Spleen (tissue), 11 donors: ENCODE measurements around the gene LMOD3. TPM values are rescaled to one million over a fixed set of nuclear protein-coding genes. Genes with fewer than 3 reads are reported as not detected.

Experiments
- DNase-seq: peaks from one replicate; pipeline ENCODE4 v3.0.0-alpha.2; 2020
- H3K27ac ChIP-seq, 8 donors: fragments of 200-600 bp; sonication (generic) in 7 of 8; 1 replicate in 4 of 8; 2 replicates in 4 of 8; pipeline versions ENCODE4 v1.5.0 to v1.8.0; 2016 to 2021; ENCODE audit warnings: inconsistent platforms in 4 of 8, mild to moderate bottlenecking in 4 of 8, moderate library complexity in 1 of 8
- H3K27me3 ChIP-seq, 7 donors: fragments of 200-600 bp; sonication (generic) in 6 of 7; replicated peaks in 1 of 7; 1 replicate in 4 of 7; 2 replicates in 3 of 7; pipeline versions ENCODE4 v1.5.0 to v1.8.0; 2016 to 2021; ENCODE audit warnings: inconsistent platforms in 3 of 7, mild to moderate bottlenecking in 1 of 7
- H3K36me3 ChIP-seq, 6 donors: fragments of 200-600 bp; sonication (generic) in 5 of 6; 1 replicate in 4 of 6; 2 replicates in 2 of 6; pipeline versions ENCODE4 v1.5.0 to v1.8.0; 2016 to 2021; ENCODE audit warnings: inconsistent platforms in 2 of 6
- H3K4me1 ChIP-seq, 6 donors: fragments of 200-600 bp; sonication (generic) in 5 of 6; 1 replicate in 3 of 6; 2 replicates in 3 of 6; pipeline versions ENCODE4 v1.5.0 to v1.8.0; 2016 to 2021; ENCODE audit warnings: inconsistent platforms in 3 of 6
- H3K4me3 ChIP-seq, 8 donors: fragments of 200-600 bp; sonication (generic) in 7 of 8; 1 replicate in 4 of 8; 2 replicates in 4 of 8; pipeline versions ENCODE4 v1.5.0 to v1.8.0; 2016 to 2021; ENCODE audit warnings: inconsistent platforms in 4 of 8, mild to moderate bottlenecking in 4 of 8, moderate library complexity in 2 of 8
- H3K9me3 ChIP-seq, 8 donors: fragments of 200-600 bp; sonication (generic) in 7 of 8; 1 replicate in 4 of 8; 2 replicates in 4 of 8; pipeline versions ENCODE4 v1.5.0 to v1.8.0; 2016 to 2021; ENCODE audit warnings: inconsistent platforms in 4 of 8
- CTCF ChIP-seq, 11 experiments: fragments of 200-600 bp in 7 of 11; fragments of 450-650 bp in 4 of 11; sonication (generic) in 4 of 11; IDR thresholded peaks in 8 of 11; conservative IDR thresholded peaks in 3 of 11; 1 replicate in 7 of 11; 2 replicates in 4 of 11; pipeline versions ENCODE4 v1.4.0 to v1.8.0; 2016 to 2021; ENCODE audit warnings: antibody characterized with exemption in 11 of 11, inconsistent platforms in 4 of 11, mild to moderate bottlenecking in 1 of 11
- POLR2A ChIP-seq, 3 donors: fragments of 450-650 bp; IDR thresholded peaks; one replicate each; pipeline ENCODE4 v1.5.1; 2017; ENCODE audit warnings: antibody characterized with exemption in 3 of 3, mild to moderate bottlenecking in 1 of 3
- POLR2AphosphoS5 ChIP-seq, 3 donors: sonication (generic); formaldehyde crosslinking; IDR thresholded peaks; one replicate each; pipeline ENCODE4 v1.5.1; 2017; ENCODE audit warnings: antibody characterized with exemption in 3 of 3
- WGBS, 5 donors: extraction: QIAGEN DNeasy Blood & Tissue Kit in 3 of 5; methylation state at CpG; one replicate each; pipeline versions ENCODE4 v1.1.5 to v1.1.7; 2013 to 2018; 5-methylcytosine and 5-hydroxymethylcytosine counted together
- intact Hi-C: fragments of 100-400 bp; cut with DNase I; formaldehyde crosslinking; loops from one replicate; pipeline ENCODE4 v1.15.0; 2023; ENCODE audit warnings: low total_unique reads
- polyA plus RNA-seq, 3 donors: library from polyadenylated mRNA; stranded (reverse); fragments of 200-250 nt; gene quantifications; one replicate each; pipeline ENCODE4 v1.2.1, GENCODE V29; 2013
- total RNA-seq, 7 donors: library from RNA; depleted of rRNA in 3 of 7; stranded (reverse); fragments of >200 nt in 3 of 7; fragmentation: NEBNext Ultra II Directional in 4 of 7; extraction: Animal tissue kit (Norgen Biotek cat#: 25700) in 4 of 7; gene quantifications; one replicate each; pipeline versions ENCODE4 v1.1.0 to v1.2.1, GENCODE V29; 2016 to 2021
- donor health status: healthy with polysubstance abuse.
- donor health status: DM: no; HTN: no; CAD: no; lungs with moderate emphysema.
- donor health status: DM: no; HTN: no; CAD: no.
- donor health status: Bipolar disorder and iron deficiency.
- donor health status: healthy.
- donor health status: DM: no; HTN: no; CAD: no.
- donor health status: DM: yes; HTN: yes; CAD: no.

Gene LMOD3
- total and polyA plus RNA-seq, 10 donors: 0.10 to 1.2 (median 0.22) TPM; not detected in 1

- DNase-seq: no peak
- WGBS, 5 donors: 22 to 39% (median 28%) methylated on average over 3 of the region's 3 CpGs
- Histone ChIP-seq H3K36me3 (peaks cover 0 to 63% (median 48%) of the 10 kb centered on the region in 6 donors), H3K27ac (peak overlapping the region in 4 of 8 donors; percentile 13 to 49 (median 32)), H3K9me3 (no peaks in the 10 kb centered on the region), H3K4me1 (peaks cover 0 to 57% (median 23%) of the 10 kb centered on the region in 6 donors), H3K4me3 (no peak overlapping the region), H3K27me3 (no peaks in the 10 kb centered on the region)
- TF ChIP-seq POLR2A (IDR thresholded peaks at IDR 0.05) (no peak), CTCF (IDR thresholded peaks at IDR 0.05 in 8 of 11, conservative IDR thresholded peaks at IDR 0.05 in 3 of 11) (no peak), POLR2AphosphoS5 (IDR thresholded peaks at IDR 0.05) (no peak)
- intact Hi-C loops: no loop called here
Measured at GRCh38 chr3:69105320-69105719, 17.1 kb downstream of the LMOD3 start.

- no peak for DNase-seq
- Histone ChIP-seq H3K4me1 (peaks cover 0 to 64% (median 27%) of the 10 kb centered on the region in 6 donors), H3K4me3 (no peak overlapping the region), H3K27me3 (no peaks in the 10 kb centered on the region), H3K27ac (peak overlapping the region in 4 of 8 donors; percentile 13 to 49 (median 32)), H3K36me3 (peaks cover 0 to 71% (median 52%) of the 10 kb centered on the region in 6 donors), H3K9me3 (no peaks in the 10 kb centered on the region)
- 67 to 85% (median 70%) methylated on average over 8 of the region's 8 CpGs for WGBS, 5 donors
- no peak for TF ChIP-seq POLR2AphosphoS5 (IDR thresholded peaks at IDR 0.05)
- no peak for TF ChIP-seq POLR2A (IDR thresholded peaks at IDR 0.05)
- TF ChIP-seq CTCF (IDR thresholded peaks at IDR 0.05 in 8 of 11, conservative IDR thresholded peaks at IDR 0.05 in 3 of 11): no peak
- intact Hi-C loops: no loop called here
Measured at GRCh38 chr3:69104586-69104985, 17.8 kb downstream of the LMOD3 start.

- Histone ChIP-seq H3K27ac (peak overlapping the region in 1 of 8 donors; percentile 5), H3K36me3 (peaks cover 0 to 78% (median 53%) of the 10 kb centered on the region in 6 donors)
Measured at GRCh38 chr3:69103123-69103522, 19.3 kb downstream of the LMOD3 start.

GRCh38 chr3:69102384-69102783 lies 20.0 kb downstream of the LMOD3 start:
- no peak overlapping the region for H3K4me3 ChIP-seq
- no peak for DNase-seq
- TF ChIP-seq POLR2AphosphoS5 (IDR thresholded peaks at IDR 0.05): no peak
- H3K27me3 ChIP-seq: no peaks in the 10 kb centered on the region
- peaks cover 0 to 85% (median 42%) of the 10 kb centered on the region in 6 donors for H3K4me1 ChIP-seq
- H3K36me3 ChIP-seq: peaks cover 0 to 86% (median 53%) of the 10 kb centered on the region in 6 donors
- H3K27ac ChIP-seq: peak overlapping the region in 1 of 8 donors; percentile 5
- intact Hi-C loops: no loop called here
- no peaks in the 10 kb centered on the region for H3K9me3 ChIP-seq
- WGBS, 5 donors: 90 to 98% (median 96%) methylated on average over 4 of the region's 4 CpGs

More at GRCh38 chr3:69103123-69103522, 19.3 kb downstream of the LMOD3 start:
- Histone ChIP-seq H3K9me3 (no peaks in the 10 kb centered on the region), H3K4me1 (peaks cover 0 to 77% (median 35%) of the 10 kb centered on the region in 6 donors), H3K27me3 (no peaks in the 10 kb centered on the region), H3K4me3 (no peak overlapping the region)
- no peak for DNase-seq
- TF ChIP-seq POLR2AphosphoS5 (IDR thresholded peaks at IDR 0.05) (no peak), CTCF (IDR thresholded peaks at IDR 0.05 in 8 of 11, conservative IDR thresholded peaks at IDR 0.05 in 3 of 11) (no peak), POLR2A (IDR thresholded peaks at IDR 0.05) (no peak)
- 86 to 97% (median 93%) methylated on average over 3 of the region's 3 CpGs for WGBS, 5 donors
- intact Hi-C loops: no loop called here
